Activated naive CD4-positive, alpha-beta T cell treated with anti-CD3 and anti-CD28 coated beads for 36 hours (primary cell): ENCODE results near the gene STK32B. TPM values are rescaled to one million over a fixed set of nuclear protein-coding genes. Genes with fewer than 3 reads are reported as not detected.
"Not testable (repeated sequence)": the region's sequence is repeated elsewhere in the genome, so short reads cannot be mapped to it uniquely, and the experiment has no call there.

ENCODE experiments used
- CTCF ChIA-PET: fragments of 350-600 bp; sonication (Branson Sonifier 250); formaldehyde crosslinking; loops from one replicate; lab custom pipeline; 2021; ENCODE audit warnings: antibody characterized with exemption; lab: Charles Lee
- DNase-seq: peaks from one replicate; pipeline ENCODE4 v3.0.0-alpha.2; 2020
- H3K27ac Mint-ChIP-seq: one replicate; pipeline ENCODE4 v1.8.0; 2021; ENCODE audit warnings: mild to moderate bottlenecking, mixed read lengths
- H3K27me3 Mint-ChIP-seq: one replicate; pipeline ENCODE4 v1.8.0; 2021; ENCODE audit warnings: low read depth, mixed read lengths
- H3K36me3 Mint-ChIP-seq: one replicate; pipeline ENCODE4 v1.8.0; 2021; ENCODE audit warnings: low read depth, mixed read lengths
- H3K4me1 Mint-ChIP-seq: one replicate; pipeline ENCODE4 v1.8.0; 2021; ENCODE audit warnings: low read depth, mixed read lengths
- H3K4me3 Mint-ChIP-seq: one replicate; pipeline ENCODE4 v1.8.0; 2021; ENCODE audit warnings: mild to moderate bottlenecking, moderate library complexity, mixed read lengths
- H3K9me3 Mint-ChIP-seq: one replicate; pipeline ENCODE4 v1.8.0; 2021; ENCODE audit warnings: mixed read lengths
- intact Hi-C: fragments of 100-400 bp; cut with micrococcal nuclease; formaldehyde crosslinking; loops from one replicate; pipeline ENCODE4 v1.15.1; 2023
- total RNA-seq, 2 experiments: library from RNA; stranded (reverse); gene quantifications; one replicate each; pipeline ENCODE4 v1.2.3, GENCODE V29; 2021

Gene STK32B
- total RNA-seq, 2 experiments from 2014 or later = not detected

DNA sequence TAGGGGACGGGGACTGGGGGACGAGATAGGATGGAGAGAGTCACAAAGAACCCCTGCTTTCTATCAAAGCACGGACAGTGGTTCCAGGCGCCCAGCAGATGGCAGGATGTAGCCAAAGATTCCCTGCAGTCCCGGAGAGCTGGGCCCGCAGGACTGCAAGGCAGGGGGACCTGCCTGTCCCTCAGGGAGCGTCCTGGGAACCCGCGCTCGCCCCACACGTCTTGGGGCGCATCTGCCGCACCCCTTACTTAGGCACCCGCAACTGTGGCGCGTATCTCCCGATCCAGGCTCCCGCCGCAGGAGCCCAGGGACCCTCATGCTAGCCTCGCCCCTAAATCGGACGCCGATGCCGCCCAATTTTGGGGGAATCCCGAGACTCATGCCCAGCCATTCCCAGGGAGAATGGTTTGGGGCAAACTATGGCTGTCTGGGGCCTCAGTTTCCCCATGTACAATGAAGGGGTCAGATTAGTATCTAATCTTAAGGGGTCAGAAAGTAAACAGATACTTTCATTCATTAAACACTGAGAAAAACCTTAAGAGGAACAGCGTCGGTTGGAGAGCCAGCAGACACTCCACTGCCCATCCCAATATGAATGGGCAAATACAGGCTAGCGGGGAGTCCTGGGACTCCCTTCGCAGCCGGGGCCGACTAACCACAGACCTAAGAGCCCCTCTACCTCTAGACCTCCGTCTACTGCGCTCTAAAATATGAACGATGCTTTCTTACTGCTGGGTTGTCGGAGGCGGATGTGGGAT, 581 bp upstream of the STK32B start:
- H3K27me3 Mint-ChIP-seq = peaks cover 50% of the 10 kb centered on the region
- H3K27ac Mint-ChIP-seq = no peak overlapping the region
- peak; percentile 63 for DNase-seq
- no peaks in the 10 kb centered on the region for H3K36me3 Mint-ChIP-seq
- H3K9me3 Mint-ChIP-seq = no peaks in the 10 kb centered on the region
- intact Hi-C loops = loop anchor here (1.0 kb wide), 1 partner anchor 763 kb away; no protein-coding TSS in a partner anchor
- H3K4me1 Mint-ChIP-seq = peaks cover 8% of the 10 kb centered on the region
- CTCF ChIA-PET = interaction anchor here (1.4 kb wide), 1 partner anchor 15 kb away, joined by 6 read pairs; no protein-coding TSS in a partner anchor
- H3K4me3 Mint-ChIP-seq = peak overlapping the region; percentile 55

DNA sequence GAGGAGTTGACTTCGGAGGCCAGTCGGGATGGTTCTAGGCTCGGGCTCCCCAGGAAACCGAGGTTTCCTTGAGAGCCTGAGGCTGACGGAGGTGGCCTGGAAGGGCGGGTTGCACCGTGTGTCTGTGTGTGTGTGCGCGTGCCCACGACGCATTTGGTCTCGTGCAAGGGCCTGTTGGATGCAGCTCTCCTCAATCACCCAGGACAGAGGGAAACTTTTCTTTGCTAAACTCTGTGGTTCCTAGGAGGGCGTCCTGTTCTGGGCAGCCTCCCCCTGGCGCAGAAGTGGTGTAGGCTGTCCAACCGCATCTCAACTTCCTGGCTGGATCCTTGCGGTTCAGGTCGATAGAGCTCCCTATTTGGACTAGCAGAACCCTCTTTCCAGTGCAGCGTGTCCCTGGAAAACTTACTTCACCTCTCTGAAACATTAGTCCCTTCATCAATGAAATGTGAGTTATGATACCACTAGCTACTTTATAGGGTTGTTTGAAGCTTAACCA, 973 bp downstream of the STK32B start:
- Mint-ChIP-seq H3K36me3 (no peaks in the 10 kb centered on the region), H3K27me3 (peaks cover 43% of the 10 kb centered on the region), H3K4me1 (peaks cover 8% of the 10 kb centered on the region), H3K27ac (no peak overlapping the region), H3K9me3 (no peaks in the 10 kb centered on the region), H3K4me3 (no peak overlapping the region)
- intact Hi-C loops = no loop called here
- no peak for DNase-seq
- CTCF ChIA-PET = interaction anchor here (0.6 kb wide), 1 partner anchor 522 kb away, joined by 3 read pairs; no protein-coding TSS in a partner anchor

DNA sequence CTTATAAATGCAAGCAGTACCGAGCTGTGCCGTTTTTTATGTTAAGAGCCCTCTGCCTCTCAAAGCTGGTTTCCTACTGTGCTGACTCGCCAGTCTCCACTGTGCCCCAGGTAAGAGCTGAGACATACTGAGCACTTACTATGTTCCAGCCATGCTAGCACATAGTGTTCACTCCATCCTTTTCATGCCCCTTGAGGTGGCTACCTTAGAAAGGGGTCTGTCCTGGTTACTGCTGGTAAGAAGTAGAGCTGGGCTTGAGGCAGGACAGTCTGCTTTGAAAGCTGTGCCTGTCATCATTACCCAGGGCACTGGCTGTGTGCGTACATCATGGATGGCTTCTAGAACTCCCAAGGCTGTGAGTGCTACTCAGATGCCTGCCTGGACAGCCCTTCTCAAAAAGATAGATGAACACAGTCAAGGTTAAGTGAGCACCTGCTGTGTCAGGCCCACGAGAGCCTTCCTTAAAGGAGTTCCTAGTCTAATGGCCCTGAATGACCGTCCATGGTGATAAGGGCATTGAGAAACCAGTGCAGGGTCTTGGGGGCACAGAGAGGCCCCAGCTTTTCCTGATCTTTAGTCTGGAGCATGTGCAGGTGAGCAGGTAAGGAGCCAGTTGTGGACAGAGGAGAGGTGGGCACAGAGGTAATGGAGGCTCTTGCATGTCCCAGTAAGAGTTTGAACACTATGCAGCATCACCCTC, 1.6 kb downstream of the STK32B start:
- intact Hi-C loops = no loop called here
- H3K4me1 Mint-ChIP-seq = peaks cover 8% of the 10 kb centered on the region
- CTCF ChIA-PET = interaction anchor here (0.6 to 0.7 kb wide), 2 partner anchors 396 to 521 kb away, joined by 3 to 6 read pairs; no protein-coding TSS in a partner anchor

DNA sequence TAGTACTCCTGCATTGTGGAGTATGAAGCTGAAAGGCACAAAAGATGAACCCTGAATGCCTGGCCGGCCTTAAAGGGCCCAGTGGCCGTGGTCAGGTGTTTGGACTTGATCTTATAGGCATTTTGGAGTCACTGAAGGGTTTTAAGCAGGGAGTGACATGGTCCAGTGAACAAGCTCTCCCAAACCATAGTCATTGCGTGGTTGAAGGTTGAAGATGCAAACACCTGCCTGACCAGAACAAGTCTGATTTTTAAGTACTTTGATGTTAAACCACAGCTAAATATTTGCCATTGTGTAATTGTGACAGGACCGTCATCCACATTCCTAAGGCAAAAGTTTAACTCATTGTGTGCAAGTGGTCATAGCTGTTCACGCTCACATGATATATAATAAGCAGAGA, 3.3 kb downstream of the STK32B start:
- Mint-ChIP-seq H3K9me3 (no peaks in the 10 kb centered on the region), H3K4me3 (no peak overlapping the region), H3K4me1 (peaks cover 8% of the 10 kb centered on the region), H3K27ac (no peak overlapping the region), H3K36me3 (no peaks in the 10 kb centered on the region), H3K27me3 (peaks cover 37% of the 10 kb centered on the region)
- no peak for DNase-seq
- intact Hi-C loops = no loop called here
- CTCF ChIA-PET = interaction anchor here (0.6 kb wide), 1 partner anchor 94 kb away, joined by 4 read pairs; no protein-coding TSS in a partner anchor

More for the DNA sequence above, 1.6 kb downstream of the STK32B start:
- no peaks in the 10 kb centered on the region for H3K9me3 Mint-ChIP-seq
- H3K27me3 Mint-ChIP-seq = peaks cover 40% of the 10 kb centered on the region
- DNase-seq = no peak
- H3K27ac Mint-ChIP-seq = no peak overlapping the region
- no peak overlapping the region for H3K4me3 Mint-ChIP-seq
- H3K36me3 Mint-ChIP-seq = no peaks in the 10 kb centered on the region

DNA sequence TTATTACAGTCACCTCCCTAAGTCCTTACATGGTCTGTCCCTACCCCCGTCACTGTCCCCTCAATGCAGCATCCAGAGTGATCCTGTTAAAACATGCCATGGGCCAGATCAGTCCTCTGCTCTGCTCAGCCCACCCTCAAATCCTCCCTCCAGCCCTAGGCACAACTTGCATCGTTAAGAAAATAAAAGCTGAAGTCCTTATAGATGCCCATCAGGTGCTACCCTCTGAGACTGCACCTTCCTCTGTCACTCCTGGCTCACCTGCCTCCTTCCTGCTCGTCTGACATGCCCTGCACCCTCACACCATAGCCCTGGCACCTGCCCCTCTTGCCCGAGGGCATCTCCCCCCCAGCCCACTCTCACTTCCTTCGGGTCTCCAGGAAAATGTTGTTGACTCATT, 4.1 kb downstream of the STK32B start:
- CTCF ChIA-PET = no interaction called here
- no peak overlapping the region for H3K4me3 Mint-ChIP-seq
- H3K27me3 Mint-ChIP-seq = peaks cover 32% of the 10 kb centered on the region
- peaks cover 1% of the 10 kb centered on the region for H3K9me3 Mint-ChIP-seq
- H3K4me1 Mint-ChIP-seq = peaks cover 7% of the 10 kb centered on the region
- H3K36me3 Mint-ChIP-seq = no peaks in the 10 kb centered on the region
- intact Hi-C loops = no loop called here
- H3K27ac Mint-ChIP-seq = no peak overlapping the region
- DNase-seq = no peak

DNA sequence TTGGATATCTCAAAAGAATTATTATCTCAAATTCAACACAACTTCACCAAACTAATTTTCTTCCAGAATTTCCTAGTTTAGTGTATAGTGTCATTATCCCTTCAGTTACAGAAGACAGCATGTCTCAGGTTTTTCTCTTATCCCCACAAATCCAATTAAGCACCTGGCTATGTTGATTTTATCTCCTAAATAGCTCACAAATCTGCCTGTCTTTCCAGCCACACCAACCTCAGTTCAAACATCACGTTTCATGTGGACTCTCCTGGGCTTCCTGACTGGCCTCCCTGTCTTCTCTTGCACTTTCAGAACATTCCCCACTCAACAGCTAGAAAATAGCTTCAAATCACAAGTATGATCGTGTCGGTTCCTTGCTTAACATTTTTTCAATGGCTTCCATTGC, 14.8 kb downstream of the STK32B start:
- Mint-ChIP-seq H3K4me1 (no peaks in the 10 kb centered on the region), H3K27me3 (peaks cover 4% of the 10 kb centered on the region), H3K4me3 (no peak overlapping the region), H3K9me3 (peaks cover 4% of the 10 kb centered on the region), H3K27ac (no peak overlapping the region), H3K36me3 (no peaks in the 10 kb centered on the region)
- intact Hi-C loops = no loop called here
- DNase-seq = no peak
- CTCF ChIA-PET = no interaction called here

DNA sequence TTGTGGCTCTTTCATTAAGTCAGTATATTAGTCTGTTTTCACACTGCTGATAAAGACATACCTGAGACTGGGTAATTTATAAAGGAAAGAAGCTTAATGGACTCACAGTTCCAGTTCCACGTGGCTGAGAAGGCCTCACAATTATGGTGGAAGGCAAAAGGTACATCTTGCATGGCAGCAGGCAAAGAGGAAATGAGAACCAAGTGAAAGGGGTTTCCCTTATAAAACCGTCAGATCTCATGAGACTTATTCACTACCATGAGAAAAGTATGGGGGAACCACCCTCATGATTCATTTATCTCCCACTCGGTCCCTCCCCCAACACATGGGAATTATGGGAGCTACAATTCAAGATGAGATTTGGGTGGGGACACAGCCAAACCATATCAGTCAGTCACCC, 15.7 kb downstream of the STK32B start:
- H3K27ac Mint-ChIP-seq, intact Hi-C loops, DNase-seq, H3K27me3 Mint-ChIP-seq, H3K4me3 Mint-ChIP-seq, H3K9me3 Mint-ChIP-seq, H3K36me3 Mint-ChIP-seq, CTCF ChIA-PET, H3K4me1 Mint-ChIP-seq: not testable (repeated sequence)

DNA sequence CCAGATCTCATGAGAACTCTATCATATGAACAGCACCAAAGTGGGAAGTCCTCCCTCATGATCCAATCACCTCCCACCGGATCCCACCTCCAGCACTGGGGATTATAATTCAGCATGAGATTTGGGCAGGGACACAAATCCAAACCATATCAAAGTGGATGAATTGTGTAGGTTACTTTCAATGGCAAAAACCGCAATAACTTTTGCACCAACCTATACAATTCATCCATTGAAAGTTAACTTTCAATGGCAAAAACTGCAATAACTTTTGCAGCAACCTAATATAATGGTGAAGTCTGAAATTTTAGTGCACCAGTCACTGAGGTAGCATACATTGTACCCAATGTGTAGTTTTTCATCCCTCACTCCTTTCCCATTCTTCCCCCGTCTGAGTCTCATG, 16.6 kb downstream of the STK32B start:
- Mint-ChIP-seq H3K4me1 (no peaks in the 10 kb centered on the region), H3K36me3 (no peaks in the 10 kb centered on the region), H3K27ac (no peak overlapping the region), H3K27me3 (peaks cover 4% of the 10 kb centered on the region), H3K4me3 (no peak overlapping the region), H3K9me3 (peaks cover 4% of the 10 kb centered on the region)
- no peak for DNase-seq
- intact Hi-C loops = no loop called here
- CTCF ChIA-PET = no interaction called here

DNA sequence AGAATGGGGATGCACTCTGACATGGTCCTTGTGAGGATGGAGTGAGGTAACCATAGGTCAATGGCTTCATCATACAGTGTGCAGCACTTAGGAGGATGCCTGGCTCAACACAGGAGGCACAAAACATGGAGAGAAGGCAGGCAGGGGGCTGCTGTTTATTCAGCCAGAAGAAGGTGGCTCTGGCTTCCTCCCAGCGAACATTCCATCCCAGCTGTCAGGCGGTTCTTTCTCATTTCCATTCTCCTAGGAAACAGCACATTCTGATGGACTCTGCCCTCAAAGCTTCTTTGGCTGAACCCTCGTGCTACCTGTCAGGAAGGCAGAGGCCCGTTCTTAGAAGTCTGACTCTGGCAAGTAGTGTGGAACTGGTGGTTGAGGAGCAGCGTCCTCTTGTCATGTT, 18.6 kb downstream of the STK32B start:
- peaks cover 4% of the 10 kb centered on the region for H3K9me3 Mint-ChIP-seq
- intact Hi-C loops = no loop called here
- no peak overlapping the region for H3K4me3 Mint-ChIP-seq
- DNase-seq = no peak
- no peak overlapping the region for H3K27ac Mint-ChIP-seq
- no peaks in the 10 kb centered on the region for H3K4me1 Mint-ChIP-seq
- peaks cover 4% of the 10 kb centered on the region for H3K27me3 Mint-ChIP-seq
- H3K36me3 Mint-ChIP-seq = no peaks in the 10 kb centered on the region
- CTCF ChIA-PET = no interaction called here

DNA sequence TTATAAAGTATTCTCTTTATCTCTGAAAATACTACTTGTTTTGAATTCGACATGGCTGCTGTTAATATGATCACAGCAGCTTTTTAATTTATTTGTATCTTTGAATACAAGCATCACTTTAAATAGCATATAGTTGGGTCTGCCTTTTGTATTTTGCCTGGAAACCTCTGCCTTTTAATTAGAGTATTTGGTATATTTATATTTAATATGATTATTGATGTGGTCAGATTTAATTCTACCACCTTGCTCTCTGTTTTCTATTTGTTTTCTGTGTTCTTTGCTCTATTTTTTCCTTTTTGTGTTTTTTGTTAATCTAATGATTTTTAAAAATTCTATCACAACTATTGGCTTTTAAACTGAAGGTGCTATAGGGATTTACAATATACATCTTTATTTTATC, 21.7 kb downstream of the STK32B start:
- Mint-ChIP-seq H3K36me3 (no peaks in the 10 kb centered on the region), H3K27me3 (peaks cover 9% of the 10 kb centered on the region), H3K27ac (no peak overlapping the region), H3K4me3 (no peak overlapping the region), H3K4me1 (no peaks in the 10 kb centered on the region), H3K9me3 (peaks cover 4% of the 10 kb centered on the region)
- no peak for DNase-seq
- CTCF ChIA-PET = no interaction called here
- intact Hi-C loops = no loop called here

DNA sequence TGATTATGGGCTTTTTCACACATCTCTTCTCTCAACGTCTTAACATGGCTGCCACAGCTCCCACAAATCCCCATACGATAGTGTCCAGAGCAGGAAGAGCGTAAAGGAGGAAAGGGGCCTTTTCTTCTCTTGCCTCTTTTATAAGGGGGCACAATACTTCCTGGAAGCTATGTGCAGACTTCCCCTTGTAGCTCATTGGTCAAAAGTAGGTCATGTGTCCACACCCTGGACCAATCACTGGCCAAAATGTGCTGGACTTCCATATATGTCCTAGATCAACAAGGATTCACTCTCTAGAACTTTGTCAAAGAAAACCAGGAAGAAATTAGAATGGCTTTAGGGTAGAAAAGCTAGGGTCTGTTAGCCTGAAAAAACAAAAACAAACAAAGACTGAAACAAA, 26.7 kb downstream of the STK32B start:
- H3K9me3 Mint-ChIP-seq = peaks cover 17% of the 10 kb centered on the region
- H3K27me3 Mint-ChIP-seq = peaks cover 17% of the 10 kb centered on the region
- no peak for DNase-seq
- CTCF ChIA-PET = no interaction called here
- H3K4me3 Mint-ChIP-seq = no peak overlapping the region
- no peak overlapping the region for H3K27ac Mint-ChIP-seq
- H3K4me1 Mint-ChIP-seq = no peaks in the 10 kb centered on the region
- intact Hi-C loops = no loop called here
- H3K36me3 Mint-ChIP-seq = peaks cover 3% of the 10 kb centered on the region

DNA sequence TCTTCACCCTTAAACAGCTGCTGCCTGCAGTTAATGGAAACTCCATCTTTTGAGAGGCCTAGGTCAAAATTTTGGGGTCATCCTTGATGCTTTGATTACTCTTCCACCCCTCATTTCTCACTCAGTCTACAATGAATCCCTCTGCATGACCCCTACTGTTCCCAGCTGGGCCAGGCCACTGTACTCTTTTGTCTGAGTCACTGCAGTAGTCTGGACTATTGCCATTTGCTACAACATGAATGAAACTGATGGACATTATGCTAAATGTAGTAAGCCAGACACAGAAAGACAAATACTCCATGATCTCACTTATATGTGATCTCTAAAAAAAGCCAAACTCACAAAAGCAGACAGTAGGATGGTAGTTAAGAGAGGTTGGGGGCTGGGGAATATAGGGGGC, 28.3 kb downstream of the STK32B start:
- Mint-ChIP-seq H3K36me3 (peaks cover 3% of the 10 kb centered on the region), H3K27me3 (peaks cover 17% of the 10 kb centered on the region), H3K27ac (no peak overlapping the region), H3K4me1 (no peaks in the 10 kb centered on the region), H3K4me3 (no peak overlapping the region), H3K9me3 (peaks cover 17% of the 10 kb centered on the region)
- no peak for DNase-seq
- CTCF ChIA-PET = no interaction called here
- intact Hi-C loops = no loop called here
